NOMO-1 treated with DMSO at 0.1 percent for 48 hours (cell line): ENCODE results near the gene OR4K14.
"Not testable (repeated sequence)": the region's sequence is repeated elsewhere in the genome, so short reads cannot be mapped to it uniquely, and the experiment has no call there.

Experiments
- DNase-seq: peaks from one replicate; lab custom pipeline; 2025; ENCODE audit not compliant: unreplicated experiment; lab: John Stamatoyannopoulos, UW

OR4K14 gene

GRCh38 chr14:20019257-20019865, at the start of gene OR4K14:
TSS of gene OR4K14 (minus strand) at chr14:20019307. CDS start at chr14:20015193, 4,114 bp downstream.
- DNase-seq: no peak

- no peak for DNase-seq
Measured at GRCh38 chr14:20059745-20060144, 40.6 kb upstream of the OR4K14 start, which contains the start of gene OR4L1. TSS of gene OR4L1 (plus strand) at chr14:20060045. CDS start at chr14:20060045, 0 bp downstream.

GRCh38 chr14:20048202-20048601, 29.1 kb upstream of the OR4K14 start:
- no peak for DNase-seq

DNA sequence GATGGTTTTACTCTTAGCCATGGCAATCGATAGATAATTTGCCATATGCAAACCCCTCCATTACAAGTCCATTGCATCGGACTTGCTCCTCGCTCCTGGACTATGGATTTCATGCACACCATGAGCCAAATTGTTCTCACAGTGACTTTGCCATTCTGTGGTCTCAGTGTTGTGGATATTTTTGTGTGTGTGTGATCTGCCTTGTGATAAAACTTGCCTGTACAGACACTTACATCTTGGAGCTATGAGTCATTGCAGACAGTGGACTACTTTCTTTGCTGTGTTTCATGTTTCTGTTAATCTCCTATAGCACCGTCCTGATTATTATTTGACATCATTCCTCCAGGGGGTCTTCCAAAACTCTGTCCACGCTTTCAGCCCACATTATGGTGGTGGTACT, 25.1 kb upstream of the OR4K14 start:
- no peak for DNase-seq

- DNase-seq: no peak
Measured at GRCh38 chr14:20035938-20036337, 16.8 kb upstream of the OR4K14 start, which contains the start of gene OR4K13. TSS of gene OR4K13 (minus strand) at chr14:20036038. CDS start at chr14:20034758, 1,280 bp downstream.

GRCh38 chr14:20035449-20035848, 16.3 kb upstream of the OR4K14 start:
- DNase-seq: no peak

GRCh38 chr14:20031058-20031457, 12.0 kb upstream of the OR4K14 start:
- DNase-seq: no peak

DNA sequence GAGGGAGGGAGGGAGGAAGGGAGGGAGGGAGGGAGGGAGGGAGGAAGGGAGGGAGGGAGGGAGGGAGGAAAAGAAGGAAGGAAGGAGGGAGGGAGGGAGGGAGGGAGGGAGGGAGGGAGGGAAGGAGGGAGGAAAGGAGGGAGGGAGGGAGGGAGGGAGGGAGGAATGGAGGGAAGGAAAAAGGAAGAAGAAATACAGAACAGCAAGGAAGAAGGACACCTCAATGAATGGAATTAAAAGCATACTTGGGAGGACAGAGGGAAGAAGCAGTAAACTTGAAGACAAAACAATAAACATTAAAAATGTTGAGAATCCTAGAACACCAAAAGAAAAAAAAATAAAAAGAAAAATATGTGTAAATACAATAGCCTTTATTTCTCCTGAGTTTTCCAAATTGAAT, 11.0 kb downstream of the OR4K14 start:
- no peak for DNase-seq

DNA sequence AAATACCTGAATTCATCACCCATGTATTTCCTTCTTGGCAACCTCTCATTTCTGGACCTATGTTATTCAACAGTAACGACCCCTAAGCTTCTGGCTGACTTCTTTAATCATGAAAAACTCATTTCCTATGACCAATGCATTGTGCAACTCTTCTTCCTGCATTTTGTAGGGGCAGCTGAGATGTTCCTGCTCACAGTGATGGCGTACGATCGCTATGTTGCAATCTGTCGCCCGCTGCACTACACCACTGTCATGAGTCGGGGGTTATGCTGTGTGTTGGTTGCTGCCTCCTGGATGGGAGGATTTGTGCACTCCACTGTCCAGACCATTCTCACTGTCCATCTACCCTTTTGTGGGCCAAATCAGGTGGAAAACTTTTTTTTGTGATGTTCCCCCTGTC, 16.8 kb downstream of the OR4K14 start:
- DNase-seq: peak; percentile 89

- no peak for DNase-seq
Measured at GRCh38 chr14:20001863-20002262, 17.2 kb downstream of the OR4K14 start, which contains the start of gene OR4Q2. TSS of gene OR4Q2 (plus strand) at chr14:20002163.

DNA sequence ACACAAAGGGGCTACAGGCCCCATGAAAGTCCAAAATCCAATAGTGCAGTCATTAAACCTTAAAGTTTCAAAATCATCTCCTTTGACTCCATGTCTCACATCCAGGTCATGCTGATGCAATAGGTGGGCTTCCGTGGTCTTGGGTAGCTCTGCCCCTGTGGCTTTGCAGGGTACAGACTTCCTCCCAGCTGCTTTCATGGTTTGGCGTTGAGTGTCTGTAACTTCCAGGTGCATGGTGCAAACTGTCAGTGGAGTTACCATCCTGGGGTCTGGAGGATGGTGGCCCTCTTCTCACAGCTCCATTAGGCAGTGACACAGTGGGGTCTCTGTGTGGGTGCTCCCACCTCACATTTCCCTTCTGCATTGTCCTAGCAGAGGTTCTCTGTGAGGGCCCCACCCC, 25.7 kb downstream of the OR4K14 start:
- DNase-seq: no peak

GRCh38 chr14:19975291-19975690, 43.8 kb downstream of the OR4K14 start, which contains the start of gene OR4K15:
TSS of gene OR4K15 (plus strand) at chr14:19975591. CDS start at chr14:19975591, 0 bp downstream.
- DNase-seq: no peak

DNA sequence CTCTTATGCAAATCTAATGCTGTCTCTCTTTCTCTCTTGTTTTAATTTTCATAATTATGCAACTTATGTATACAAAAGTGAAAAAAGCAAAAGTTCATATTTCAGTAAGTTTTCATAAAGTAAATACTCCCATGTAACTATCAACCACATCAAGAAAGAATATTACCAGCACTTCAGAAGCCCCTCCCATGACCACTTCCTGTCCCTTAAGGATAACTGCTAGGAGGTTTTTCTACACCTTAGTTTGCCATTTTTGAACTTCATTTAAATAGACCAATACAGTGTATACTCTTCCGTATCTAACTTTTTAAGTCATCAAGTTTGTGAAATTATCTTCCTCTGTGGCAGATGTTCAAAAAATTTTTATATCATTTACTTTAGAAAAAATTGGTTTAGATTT, 44.3 kb downstream of the OR4K14 start:
- DNase-seq: no peak

GRCh38 chr14:19969735-19970134, 49.4 kb downstream of the OR4K14 start:
- not testable (repeated sequence) for DNase-seq
